SK-N-SH treated with all-trans-retinoic acid at 6 μM for 48 hours (cell line): ENCODE measurements around the gene OXGR1.

Source experiments
- BACH2 ChIP-seq: fragments of 250-450 bp; sonication (Bioruptor Pico); IDR thresholded peaks from 2 replicates; pipeline ENCODE4 v1.9.0; 2021; ENCODE audit warnings: mild to moderate bottlenecking, borderline replicate concordance
- CSDC2 ChIP-seq: fragments of 250-450 bp; sonication (Bioruptor Pico); IDR thresholded peaks from 2 replicates; pipeline ENCODE4 v1.5.0; 2020; ENCODE audit warnings: mild to moderate bottlenecking, moderate library complexity
- ESRRG ChIP-seq: fragments of 250-450 bp; sonication (Bioruptor Pico); IDR thresholded peaks from 2 replicates; pipeline ENCODE4 v1.6.1; 2021; ENCODE audit warnings: mild to moderate bottlenecking
- GLIS3 ChIP-seq: fragments of 250-450 bp; sonication (Bioruptor Pico); IDR thresholded peaks from 2 replicates; pipeline ENCODE4 v1.5.0; 2020; ENCODE audit warnings: mild to moderate bottlenecking, moderate library complexity
- SNAI2 ChIP-seq: fragments of 250-450 bp; sonication (Bioruptor Pico); IDR thresholded peaks from 2 replicates; pipeline ENCODE4 v1.5.0; 2020; ENCODE audit warnings: mild to moderate bottlenecking, moderate library complexity
- TCF4 ChIP-seq: fragments of 250-450 bp; sonication (Bioruptor Pico); IDR thresholded peaks from 2 replicates; pipeline ENCODE4 v1.8.0; 2021; ENCODE audit warnings: mild to moderate bottlenecking, moderate library complexity, borderline replicate concordance
- ZC3H10 ChIP-seq: fragments of 250-450 bp; sonication (Bioruptor Pico); IDR thresholded peaks from 2 replicates; pipeline ENCODE4 v1.5.1; 2021; ENCODE audit warnings: mild to moderate bottlenecking, moderate library complexity
- ZFP3 ChIP-seq: fragments of 250-450 bp; sonication (Bioruptor Pico); IDR thresholded peaks from 2 replicates; pipeline ENCODE4 v1.5.0; 2020; ENCODE audit warnings: mild to moderate bottlenecking, moderate library complexity
- ZFP30 ChIP-seq: fragments of 450-650 bp; formaldehyde crosslinking; IDR thresholded peaks from 2 replicates; pipeline ENCODE4 v1.5.0; 2022; ENCODE audit warnings: mild to moderate bottlenecking, moderate library complexity
- ZNF70 ChIP-seq: fragments of 450-650 bp; formaldehyde crosslinking; IDR thresholded peaks from 2 replicates; pipeline ENCODE4 v1.5.0; 2020; ENCODE audit warnings: mild to moderate bottlenecking, moderate library complexity
- TF ChIP-seq, protein P1 (sequence below): fragments of 250-450 bp; sonication (Bioruptor Pico); IDR thresholded peaks from 2 replicates; pipeline ENCODE4 v1.8.0; 2020; ENCODE audit warnings: mild to moderate bottlenecking, moderate library complexity, borderline replicate concordance
- TF ChIP-seq, protein P2 (sequence below): fragments of 250-450 bp; sonication (Bioruptor Pico); IDR thresholded peaks from 2 replicates; pipeline ENCODE4 v1.5.1; 2021; ENCODE audit warnings: mild to moderate bottlenecking, moderate library complexity

DNA sequence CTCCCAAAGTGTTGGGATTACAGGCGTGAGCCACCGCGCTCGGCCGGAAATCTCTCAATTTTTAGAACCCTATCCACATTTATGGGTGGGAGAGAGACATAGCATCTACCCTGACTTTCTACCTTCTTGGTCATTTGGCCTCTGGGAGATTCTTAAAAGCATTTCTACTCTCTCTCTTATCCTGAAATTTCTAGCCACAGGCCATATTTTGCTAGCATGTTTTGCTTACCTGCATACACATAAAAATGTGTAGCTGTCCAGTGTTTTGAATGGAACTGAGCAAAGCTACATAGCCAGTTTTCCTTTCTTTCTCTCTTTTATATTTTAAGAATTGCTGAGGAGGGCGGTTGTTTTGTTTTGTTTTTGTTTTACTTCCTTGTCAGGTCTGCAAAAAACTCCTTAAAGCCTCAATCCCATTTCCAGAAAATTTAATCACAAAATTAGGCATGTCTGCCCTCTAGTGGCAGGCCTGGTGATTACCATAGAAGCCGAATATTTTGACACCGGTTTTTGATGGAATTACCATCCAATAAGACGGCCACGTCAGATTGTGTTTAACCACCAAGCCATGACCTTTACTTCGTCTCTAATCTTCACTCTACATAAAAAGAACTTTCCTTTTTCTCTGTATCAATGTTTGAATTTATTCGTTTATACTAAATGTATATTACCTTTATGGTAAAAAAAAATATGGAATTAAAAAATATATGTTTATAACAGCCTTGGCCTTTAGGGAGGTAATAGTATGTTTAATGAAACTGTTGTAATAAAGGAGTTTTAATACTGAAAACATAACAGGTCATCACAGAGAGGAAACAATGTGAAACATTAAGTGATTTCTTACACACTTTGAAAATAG, 34.4 kb upstream of the OXGR1 start:
- TF ChIP-seq, protein P1, sequence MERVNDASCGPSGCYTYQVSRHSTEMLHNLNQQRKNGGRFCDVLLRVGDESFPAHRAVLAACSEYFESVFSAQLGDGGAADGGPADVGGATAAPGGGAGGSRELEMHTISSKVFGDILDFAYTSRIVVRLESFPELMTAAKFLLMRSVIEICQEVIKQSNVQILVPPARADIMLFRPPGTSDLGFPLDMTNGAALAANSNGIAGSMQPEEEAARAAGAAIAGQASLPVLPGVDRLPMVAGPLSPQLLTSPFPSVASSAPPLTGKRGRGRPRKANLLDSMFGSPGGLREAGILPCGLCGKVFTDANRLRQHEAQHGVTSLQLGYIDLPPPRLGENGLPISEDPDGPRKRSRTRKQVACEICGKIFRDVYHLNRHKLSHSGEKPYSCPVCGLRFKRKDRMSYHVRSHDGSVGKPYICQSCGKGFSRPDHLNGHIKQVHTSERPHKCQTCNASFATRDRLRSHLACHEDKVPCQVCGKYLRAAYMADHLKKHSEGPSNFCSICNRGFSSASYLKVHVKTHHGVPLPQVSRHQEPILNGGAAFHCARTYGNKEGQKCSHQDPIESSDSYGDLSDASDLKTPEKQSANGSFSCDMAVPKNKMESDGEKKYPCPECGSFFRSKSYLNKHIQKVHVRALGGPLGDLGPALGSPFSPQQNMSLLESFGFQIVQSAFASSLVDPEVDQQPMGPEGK (CRISPR knock-in tag), result no peak
- TF ChIP-seq SNAI2 (CRISPR knock-in tag) (no peak), ZFP30 (no peak), ZC3H10 (no peak), BACH2 (no peak), TCF4 (CRISPR knock-in tag) (no peak), GLIS3 (CRISPR knock-in tag) (no peak), CSDC2 (CRISPR knock-in tag) (no peak), ESRRG (no peak), ZNF70 (no peak), ZFP3 (no peak)
- TF ChIP-seq, protein P2, sequence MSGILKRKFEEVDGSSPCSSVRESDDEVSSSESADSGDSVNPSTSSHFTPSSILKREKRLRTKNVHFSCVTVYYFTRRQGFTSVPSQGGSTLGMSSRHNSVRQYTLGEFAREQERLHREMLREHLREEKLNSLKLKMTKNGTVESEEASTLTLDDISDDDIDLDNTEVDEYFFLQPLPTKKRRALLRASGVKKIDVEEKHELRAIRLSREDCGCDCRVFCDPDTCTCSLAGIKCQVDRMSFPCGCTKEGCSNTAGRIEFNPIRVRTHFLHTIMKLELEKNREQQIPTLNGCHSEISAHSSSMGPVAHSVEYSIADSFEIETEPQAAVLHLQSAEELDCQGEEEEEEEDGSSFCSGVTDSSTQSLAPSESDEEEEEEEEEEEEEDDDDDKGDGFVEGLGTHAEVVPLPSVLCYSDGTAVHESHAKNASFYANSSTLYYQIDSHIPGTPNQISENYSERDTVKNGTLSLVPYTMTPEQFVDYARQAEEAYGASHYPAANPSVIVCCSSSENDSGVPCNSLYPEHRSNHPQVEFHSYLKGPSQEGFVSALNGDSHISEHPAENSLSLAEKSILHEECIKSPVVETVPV (CRISPR knock-in tag), result no peak
